ENCODE measurements around the gene B4GALNT3.

The B4GALNT3 gene

DNA sequence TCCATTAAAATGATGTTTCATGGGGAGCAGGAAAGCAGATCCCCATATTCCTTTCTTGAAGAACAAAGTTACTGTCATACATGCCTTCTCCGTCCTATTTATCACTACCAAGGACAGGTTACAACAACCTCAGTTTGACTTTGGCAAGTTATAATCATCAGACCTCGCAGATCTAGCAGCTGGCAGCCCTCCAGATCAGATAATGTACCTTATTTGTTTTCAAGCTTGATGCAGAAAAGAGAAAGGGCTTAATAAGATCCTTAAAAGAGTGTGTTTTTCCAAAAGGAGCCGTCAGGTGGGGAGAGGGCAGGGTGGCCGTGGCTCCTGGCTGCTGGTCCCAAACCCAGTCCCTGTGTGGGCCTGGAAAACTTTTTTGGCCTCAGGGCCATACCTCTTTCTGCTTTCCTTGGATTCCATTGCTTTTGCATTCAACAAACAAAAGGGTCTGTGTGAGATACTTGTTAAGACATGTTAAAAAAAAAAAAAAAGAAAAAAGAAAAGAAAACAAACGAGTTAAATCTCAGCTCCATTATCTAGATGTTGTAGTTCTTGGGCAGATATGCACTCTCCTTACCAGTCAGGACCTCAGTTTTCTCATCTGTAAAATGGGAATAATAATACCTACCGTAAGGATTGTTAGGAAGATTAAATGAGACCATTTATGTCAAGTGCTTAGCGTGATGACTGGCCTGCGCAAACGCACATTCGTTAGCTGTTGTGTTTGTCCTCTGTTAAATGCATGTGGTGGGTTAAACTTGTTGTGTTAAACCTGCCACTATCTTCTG, 64.6 kb downstream of the B4GALNT3 start:
- peak in 1 of 2 experiments; percentile 55 for DNase-seq (ENCODE audit: low read depth in 1 of 2, low spot score in 1 of 2)
- in situ Hi-C loops (cut with HindIII; ENCODE audit: low pct_unique_long_range_greater_than_20kb, low sequenced_read_pairs): no loop called here
- no peak for TF ChIP-seq JUND (IDR thresholded peaks at IDR 0.05; ENCODE audit: low read depth)

DNA sequence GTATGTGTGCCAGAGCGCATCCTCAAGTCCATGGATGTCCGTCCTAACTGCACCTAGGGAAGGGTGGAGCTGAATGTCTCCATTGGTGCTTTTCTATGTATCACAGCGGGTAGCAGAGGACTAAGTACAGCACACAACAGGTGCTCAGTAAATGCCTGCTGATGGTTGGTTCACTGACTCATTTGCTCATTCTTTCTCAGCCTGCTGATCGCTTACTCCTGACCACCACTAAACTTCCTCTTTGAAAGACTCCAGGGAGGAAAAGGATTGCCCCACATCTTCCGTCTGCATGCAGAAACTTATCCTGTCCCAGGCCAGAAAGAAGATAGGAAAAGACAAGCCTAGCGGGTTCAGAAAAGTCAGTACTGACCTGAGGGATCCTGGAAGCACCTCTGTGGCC, 66.3 kb downstream of the B4GALNT3 start:
- TF ChIP-seq JUND (IDR thresholded peaks at IDR 0.05; ENCODE audit: low read depth): no peak
- no peak for DNase-seq (ENCODE audit: low read depth in 1 of 2, low spot score in 1 of 2)
- in situ Hi-C loops (cut with HindIII; ENCODE audit: low pct_unique_long_range_greater_than_20kb, low sequenced_read_pairs): no loop called here

DNA sequence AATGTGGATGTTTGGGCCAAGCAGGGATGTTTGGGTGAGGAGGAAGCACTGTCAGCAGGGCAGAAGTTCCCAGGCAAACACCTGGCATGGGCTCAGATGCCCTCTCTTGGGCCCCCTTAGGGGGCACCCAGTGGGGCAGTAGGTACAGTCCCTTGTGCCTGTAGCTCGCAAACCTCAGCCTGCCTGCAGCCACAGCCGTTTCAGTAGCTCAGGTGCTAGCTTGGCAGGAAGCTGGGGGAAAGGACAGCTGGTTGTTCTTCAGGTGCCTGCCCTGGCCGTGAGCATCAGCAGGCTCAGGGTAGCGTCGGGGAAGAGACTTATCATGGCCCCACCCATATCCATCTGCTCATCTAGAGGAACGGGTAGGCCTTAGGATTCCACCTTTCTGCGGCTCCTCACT, 67.5 kb downstream of the B4GALNT3 start:
- in situ Hi-C loops (cut with HindIII; ENCODE audit: low pct_unique_long_range_greater_than_20kb, low sequenced_read_pairs): no loop called here
- DNase-seq (ENCODE audit: low read depth in 1 of 2, low spot score in 1 of 2): no peak

DNA sequence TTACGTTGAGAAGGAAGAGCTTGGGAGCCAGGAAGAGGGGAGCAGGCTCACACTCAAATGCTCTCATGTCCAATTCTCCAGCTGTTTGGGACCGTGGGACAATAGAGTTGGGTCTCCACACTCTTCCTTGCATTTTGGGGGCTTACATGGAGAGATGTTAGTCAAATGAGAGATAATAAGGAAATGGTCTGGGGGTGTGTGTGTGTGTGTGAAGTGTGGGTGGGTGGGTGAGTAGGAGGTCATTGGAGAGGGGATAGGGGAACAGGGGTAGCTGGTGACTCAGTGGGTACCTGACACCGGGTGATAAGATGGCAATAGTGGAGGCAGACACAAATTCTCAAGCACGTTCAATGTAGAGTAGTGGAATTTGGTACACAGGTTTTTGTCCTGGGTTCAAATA, 68.0 kb downstream of the B4GALNT3 start:
- no peak for DNase-seq (ENCODE audit: low read depth in 1 of 2, low spot score in 1 of 2)
- TF ChIP-seq JUND (IDR thresholded peaks at IDR 0.05; ENCODE audit: low read depth): no peak
- in situ Hi-C loops (cut with HindIII; ENCODE audit: low pct_unique_long_range_greater_than_20kb, low sequenced_read_pairs): no loop called here

More for the DNA sequence above, 67.5 kb downstream of the B4GALNT3 start:
- TF ChIP-seq JUND (IDR thresholded peaks at IDR 0.05; ENCODE audit: low read depth): no peak

DNA sequence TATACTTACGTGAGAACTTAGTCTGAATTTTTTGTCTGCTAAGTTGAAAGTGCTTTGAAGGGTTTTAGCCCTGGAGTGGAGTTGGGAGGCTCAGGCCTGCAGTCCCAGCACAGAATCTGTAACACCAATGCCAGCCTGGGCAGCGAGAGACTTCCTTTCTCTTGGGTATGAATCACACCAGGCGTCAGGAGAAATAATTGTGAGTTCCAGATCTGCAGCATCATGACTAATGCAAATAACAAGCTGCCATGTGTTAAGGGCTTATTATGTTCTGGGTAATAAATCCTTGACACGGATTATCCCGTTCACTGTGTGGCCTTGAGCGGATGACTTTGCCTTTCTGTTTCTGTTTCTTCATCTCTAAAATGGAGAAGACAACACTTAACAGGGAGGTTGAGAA, 70.6 kb downstream of the B4GALNT3 start:
- in situ Hi-C loops (cut with HindIII; ENCODE audit: low pct_unique_long_range_greater_than_20kb, low sequenced_read_pairs): no loop called here
- DNase-seq (ENCODE audit: low read depth in 1 of 2, low spot score in 1 of 2): no peak
- no peak for TF ChIP-seq JUND (IDR thresholded peaks at IDR 0.05; ENCODE audit: low read depth)

DNA sequence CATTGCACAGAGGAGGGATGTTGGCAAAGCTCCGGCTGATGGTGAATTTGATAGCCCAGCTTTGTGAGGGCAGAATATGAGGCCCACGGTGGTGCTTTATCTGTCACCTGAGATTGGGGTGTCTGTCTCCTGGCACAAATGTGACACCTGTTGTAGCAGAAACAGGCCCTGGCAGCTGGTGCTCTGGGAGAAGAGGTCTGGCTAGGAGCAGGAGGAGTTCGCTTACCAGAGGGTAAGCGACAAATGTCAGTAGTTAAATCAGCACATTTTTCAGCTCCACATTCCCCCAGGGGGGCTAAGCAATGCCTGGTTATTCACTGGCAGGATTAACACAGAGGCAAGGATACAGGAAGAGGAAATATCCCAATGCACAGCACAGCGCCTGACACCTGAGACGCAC, 71.1 kb downstream of the B4GALNT3 start:
- no peak for TF ChIP-seq JUND (IDR thresholded peaks at IDR 0.05; ENCODE audit: low read depth)
- DNase-seq (ENCODE audit: low read depth in 1 of 2, low spot score in 1 of 2): no peak
- in situ Hi-C loops (cut with HindIII; ENCODE audit: low pct_unique_long_range_greater_than_20kb, low sequenced_read_pairs): no loop called here

DNA sequence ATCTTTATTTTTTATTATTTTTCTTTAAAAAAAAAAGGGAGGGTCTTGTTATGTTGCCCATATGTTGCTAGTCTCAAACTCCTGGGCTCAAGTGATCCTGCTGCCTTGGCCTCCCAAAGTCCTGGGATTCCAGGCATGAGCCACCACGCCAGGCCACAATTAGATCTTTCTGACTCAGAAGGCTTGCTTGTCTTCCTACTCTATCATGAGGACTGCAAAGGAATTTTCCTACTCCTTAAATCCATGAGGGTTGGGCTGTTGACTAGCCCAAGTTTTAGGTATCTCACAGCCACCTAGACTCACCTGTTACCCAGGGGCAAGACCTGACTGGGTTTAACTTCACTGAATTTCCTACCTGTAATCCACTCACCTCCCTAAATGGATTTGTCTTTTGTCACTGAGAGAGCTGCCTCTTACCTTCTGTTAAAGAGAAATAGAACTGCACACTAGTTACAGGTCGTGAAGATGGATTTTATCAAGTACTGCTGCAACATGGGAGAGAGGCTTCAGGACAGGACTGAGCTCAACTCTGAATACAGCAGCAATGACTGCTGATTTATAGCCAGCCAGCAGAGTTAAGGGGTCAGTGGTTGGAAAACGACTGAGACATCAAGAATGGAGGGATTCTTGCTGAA, 72.3 kb downstream of the B4GALNT3 start:
- in situ Hi-C loops (cut with HindIII; ENCODE audit: low pct_unique_long_range_greater_than_20kb, low sequenced_read_pairs): no loop called here
- no peak for TF ChIP-seq JUND (IDR thresholded peaks at IDR 0.05; ENCODE audit: low read depth)
- no peak for DNase-seq (ENCODE audit: low read depth in 1 of 2, low spot score in 1 of 2)

DNA sequence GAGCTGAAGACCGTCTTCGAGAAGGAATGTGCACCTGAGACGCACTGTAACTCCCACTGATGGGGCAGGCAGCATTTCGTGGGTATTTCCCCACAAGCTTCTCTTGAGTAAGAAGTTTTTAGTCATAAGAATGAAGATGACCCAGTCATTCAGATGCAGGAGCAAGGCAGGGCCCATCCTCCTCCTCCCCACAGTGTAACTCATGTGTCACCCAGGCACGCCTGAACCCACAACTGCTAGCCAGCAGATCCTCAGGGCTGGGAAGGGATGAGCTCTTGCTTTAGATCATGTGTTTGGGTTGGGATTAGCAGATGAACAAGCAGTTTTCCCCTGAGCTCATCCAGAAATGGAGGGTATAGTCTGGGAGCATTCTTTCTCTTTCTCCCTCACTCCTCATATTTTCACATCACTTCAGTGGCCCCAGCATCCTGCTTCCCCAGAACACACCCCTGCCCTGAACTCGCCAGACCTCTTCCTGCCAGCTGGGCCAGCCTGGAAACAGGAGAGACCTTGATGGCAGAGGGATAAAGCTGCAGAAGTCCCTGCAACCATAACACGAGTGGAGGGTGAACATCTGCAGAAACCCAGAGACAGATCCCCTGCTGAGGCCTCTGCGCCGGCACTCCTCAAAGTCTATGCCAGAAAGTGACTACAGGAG, 73.3 kb downstream of the B4GALNT3 start:
- no peak for TF ChIP-seq JUND (IDR thresholded peaks at IDR 0.05; ENCODE audit: low read depth)
- DNase-seq (ENCODE audit: low read depth in 1 of 2, low spot score in 1 of 2): no peak
- in situ Hi-C loops (cut with HindIII; ENCODE audit: low pct_unique_long_range_greater_than_20kb, low sequenced_read_pairs): no loop called here

DNA sequence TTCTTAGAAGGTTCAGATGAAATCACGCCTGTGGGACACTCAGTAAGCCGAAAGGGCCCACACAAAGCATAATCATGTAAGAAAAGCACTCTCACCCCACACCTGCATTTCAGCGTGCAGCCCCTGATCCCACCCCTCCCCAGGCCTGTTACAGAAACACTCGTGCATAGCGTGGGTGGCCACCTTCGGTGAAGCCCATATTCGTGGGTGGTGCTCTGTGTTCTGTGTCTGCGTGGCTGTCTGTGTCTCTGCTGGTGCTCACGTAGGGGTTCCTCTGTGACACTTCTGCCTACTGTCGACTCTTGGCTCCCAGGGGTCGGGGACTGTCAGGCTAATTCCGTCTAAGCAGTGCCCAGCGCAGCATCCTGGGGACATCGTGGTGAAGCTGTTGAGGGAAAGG, 74.0 kb downstream of the B4GALNT3 start:
- in situ Hi-C loops (cut with HindIII; ENCODE audit: low pct_unique_long_range_greater_than_20kb, low sequenced_read_pairs): no loop called here
- no peak for DNase-seq (ENCODE audit: low read depth in 1 of 2, low spot score in 1 of 2)
- TF ChIP-seq JUND (IDR thresholded peaks at IDR 0.05; ENCODE audit: low read depth): no peak

DNA sequence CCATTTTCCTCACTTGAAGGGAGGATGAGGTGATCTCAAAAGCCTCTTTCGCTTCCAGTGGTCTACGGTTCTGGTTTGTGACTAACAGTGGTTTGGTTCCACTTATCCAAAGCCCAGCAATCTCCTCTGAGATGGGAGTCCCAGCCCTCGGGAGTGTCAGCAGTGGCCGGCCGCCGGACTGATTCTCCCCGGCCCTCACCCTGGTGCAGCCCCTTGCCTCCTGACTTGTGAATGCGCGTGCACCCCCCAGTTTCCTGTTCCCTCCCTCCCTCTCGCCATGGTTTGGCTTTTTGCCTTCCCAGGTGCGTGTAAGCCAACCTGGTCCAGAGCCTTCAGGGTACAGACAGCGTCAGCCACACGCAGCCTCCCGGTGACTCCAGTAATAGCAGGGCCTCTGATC, 74.5 kb downstream of the B4GALNT3 start:
- no peak for TF ChIP-seq JUND (IDR thresholded peaks at IDR 0.05; ENCODE audit: low read depth)

DNA sequence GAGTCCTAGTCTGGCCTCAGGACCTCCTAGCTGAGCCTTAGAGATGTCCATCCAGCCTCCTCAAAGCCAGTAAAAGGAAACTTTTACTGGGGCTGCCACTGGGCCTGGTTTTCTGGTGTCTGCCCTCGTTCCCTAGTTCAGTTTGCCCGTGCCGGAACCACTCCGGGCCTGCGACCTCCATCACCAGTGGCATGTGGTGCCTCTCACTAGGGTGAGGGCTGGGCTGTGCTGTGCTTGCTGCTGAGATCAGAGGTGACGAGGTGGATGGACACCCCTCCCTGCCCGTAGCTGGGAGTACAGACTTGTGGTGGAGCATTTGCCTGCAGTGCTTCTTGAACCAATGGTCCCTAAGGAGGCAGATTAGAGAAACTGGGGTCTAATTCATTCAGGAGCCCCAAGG, 75.7 kb downstream of the B4GALNT3 start:
- TF ChIP-seq JUND (IDR thresholded peaks at IDR 0.05; ENCODE audit: low read depth): no peak
- no peak for DNase-seq (ENCODE audit: low read depth in 1 of 2, low spot score in 1 of 2)
- in situ Hi-C loops (cut with HindIII; ENCODE audit: low pct_unique_long_range_greater_than_20kb, low sequenced_read_pairs): no loop called here

More for the DNA sequence above, 74.5 kb downstream of the B4GALNT3 start:
- no peak for DNase-seq (ENCODE audit: low read depth in 1 of 2, low spot score in 1 of 2)
- in situ Hi-C loops (cut with HindIII; ENCODE audit: low pct_unique_long_range_greater_than_20kb, low sequenced_read_pairs): no loop called here

DNA sequence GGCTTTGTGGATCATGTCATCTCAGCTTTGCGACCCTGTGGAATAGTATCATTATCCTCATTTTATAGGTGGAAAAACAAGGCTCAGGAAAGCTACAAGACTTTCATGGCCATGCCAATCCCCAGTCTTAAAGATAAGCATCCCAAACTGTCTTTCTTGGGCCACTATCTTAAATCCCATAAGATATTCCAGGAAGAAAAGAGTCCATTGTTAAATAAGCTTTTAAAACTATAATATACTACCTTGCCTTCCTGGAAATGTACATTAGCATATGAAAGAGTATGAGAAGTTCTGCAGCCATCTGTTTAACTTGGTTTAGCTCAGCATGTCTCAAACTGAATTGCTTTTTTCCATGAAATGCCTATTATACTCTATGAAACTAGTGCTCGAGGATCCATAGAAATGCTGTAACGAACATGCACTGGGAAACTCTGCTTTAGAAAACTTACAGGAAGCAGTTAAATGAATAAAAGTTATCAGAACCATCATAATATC, 77.1 kb downstream of the B4GALNT3 start:
- in situ Hi-C loops (cut with HindIII; ENCODE audit: low pct_unique_long_range_greater_than_20kb, low sequenced_read_pairs): no loop called here
- DNase-seq (ENCODE audit: low read depth in 1 of 2, low spot score in 1 of 2): no peak
- no peak for TF ChIP-seq JUND (IDR thresholded peaks at IDR 0.05; ENCODE audit: low read depth)

DNA sequence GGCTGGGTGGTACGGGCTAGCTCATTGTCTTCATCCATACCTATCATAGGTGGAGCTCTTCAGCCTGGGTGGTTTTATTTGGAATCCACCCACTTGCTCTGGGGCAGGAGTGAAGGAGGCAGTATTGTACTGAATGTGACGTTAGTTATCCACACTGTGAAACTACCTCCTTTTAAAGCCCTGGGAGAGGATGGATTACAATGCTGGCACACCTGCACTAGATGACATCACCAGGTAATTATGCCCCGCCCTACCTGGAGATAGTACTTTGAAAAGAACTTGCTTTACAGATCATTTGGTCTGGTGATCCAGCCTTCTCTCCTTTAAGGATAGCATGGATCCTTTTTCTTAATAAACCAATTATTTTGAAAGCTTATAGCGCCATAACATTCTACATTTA, 78.0 kb downstream of the B4GALNT3 start:
- in situ Hi-C loops (cut with HindIII; ENCODE audit: low pct_unique_long_range_greater_than_20kb, low sequenced_read_pairs): no loop called here
- DNase-seq (ENCODE audit: low read depth in 1 of 2, low spot score in 1 of 2): peak in 1 of 2 experiments; percentile 35
- no peak for TF ChIP-seq JUND (IDR thresholded peaks at IDR 0.05; ENCODE audit: low read depth)

Data from T47D (cell line).